Measurements from ENCODE around the gene KIF3B.
A peak's percentile ranks its signal among the peaks of the same experiment; 100 is the strongest.
"Not testable (repeated sequence)": the region's sequence is repeated elsewhere in the genome, so short reads cannot be mapped to it uniquely, and the experiment has no call there.

Gene KIF3B

DNA sequence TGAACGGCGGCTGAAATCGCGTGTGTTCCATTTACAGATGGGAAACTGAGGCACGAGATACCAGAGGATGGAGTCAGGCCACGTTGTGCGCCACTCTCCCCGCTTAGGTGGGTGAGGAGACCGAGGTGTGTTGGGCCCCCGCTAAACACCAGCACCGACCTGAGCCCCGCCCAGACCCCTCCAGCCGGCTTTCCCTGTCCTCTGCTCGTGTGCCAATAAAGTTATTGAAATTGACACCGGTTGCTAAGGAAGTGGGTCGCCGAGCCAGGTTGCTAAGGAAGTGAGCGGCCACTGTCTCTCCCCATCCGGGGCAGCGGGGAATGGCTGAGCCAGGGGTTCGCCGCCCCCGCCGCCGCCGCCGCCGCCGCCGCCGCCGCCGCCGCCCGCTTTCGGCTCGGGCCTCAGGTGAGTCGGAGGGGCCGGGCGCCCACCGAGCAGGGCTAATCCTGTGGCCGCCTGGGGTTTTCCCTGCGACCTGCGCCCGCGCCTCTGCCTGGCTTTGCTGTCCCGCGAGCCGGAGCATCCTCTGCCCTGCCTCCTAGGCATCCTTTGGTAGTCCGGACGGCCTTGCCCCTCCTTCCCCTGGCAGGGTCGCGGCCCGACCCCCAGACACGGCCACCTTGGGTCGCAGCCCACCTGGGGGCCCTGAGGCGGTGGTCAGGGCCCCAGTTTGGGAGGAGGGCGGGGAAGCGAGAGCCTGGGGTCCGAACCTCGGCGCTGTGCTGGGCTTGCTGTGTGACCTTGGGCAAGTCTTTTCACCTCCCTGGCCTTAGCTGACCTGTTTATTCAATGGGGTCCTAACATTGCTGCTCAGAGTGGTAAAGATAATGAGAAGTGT lies at the start of gene KIF3B:
TSS of gene KIF3B (plus strand) at position 291 of the 838 bp plus-strand sequence. CDS start 32,127 bp downstream, outside the sequence.
- peak; percentile 80 for DNase-seq

DNA sequence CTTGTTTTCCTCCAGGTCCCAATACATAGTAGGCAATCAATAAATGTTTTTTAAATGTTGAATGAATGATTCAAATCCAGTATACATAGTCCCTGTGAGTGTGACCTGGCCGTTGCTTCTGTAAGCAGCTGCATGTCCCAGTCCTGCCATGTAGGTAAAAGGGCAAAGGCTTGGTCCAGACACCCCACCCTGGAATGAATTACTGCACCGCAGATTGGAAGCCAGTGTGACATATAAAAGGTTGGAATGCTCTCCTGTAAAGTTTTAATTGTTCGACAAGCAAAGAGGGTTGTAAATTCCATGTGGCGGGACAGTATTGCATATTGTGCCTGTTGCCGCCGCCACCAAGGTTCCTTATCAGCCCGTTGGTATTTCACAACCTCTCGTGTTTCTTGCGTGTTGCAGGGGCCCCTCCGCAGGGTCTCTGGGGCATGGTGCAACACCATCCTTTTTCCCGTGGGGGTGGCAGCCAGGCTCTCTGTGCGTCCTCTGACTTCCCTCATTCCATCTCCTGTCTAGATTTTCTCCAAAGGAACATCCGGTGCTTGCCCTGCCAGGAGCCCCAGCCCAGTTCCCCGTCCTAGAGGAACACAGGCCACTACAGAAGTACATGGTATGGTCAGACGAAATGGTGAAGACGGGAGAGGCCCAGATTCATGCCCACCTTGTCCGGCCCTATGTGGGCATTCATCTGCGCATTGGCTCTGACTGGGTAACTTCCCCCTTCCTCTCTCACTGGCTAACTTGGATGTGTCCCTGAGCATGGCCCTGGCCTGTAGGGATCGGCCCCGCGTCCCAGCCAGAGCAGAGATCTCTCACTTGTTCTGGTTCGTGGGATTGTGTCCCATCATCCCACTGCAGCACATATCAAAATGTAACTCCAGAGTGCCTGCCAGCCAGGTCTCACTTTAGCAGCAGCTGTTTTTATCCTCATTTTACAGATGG lies 49.4 kb upstream of the KIF3B start:
- DNase-seq = no peak

- no peak for DNase-seq
Measured at GRCh38 chr20:32229251-32229747, 48.2 kb upstream of the KIF3B start.

DNA sequence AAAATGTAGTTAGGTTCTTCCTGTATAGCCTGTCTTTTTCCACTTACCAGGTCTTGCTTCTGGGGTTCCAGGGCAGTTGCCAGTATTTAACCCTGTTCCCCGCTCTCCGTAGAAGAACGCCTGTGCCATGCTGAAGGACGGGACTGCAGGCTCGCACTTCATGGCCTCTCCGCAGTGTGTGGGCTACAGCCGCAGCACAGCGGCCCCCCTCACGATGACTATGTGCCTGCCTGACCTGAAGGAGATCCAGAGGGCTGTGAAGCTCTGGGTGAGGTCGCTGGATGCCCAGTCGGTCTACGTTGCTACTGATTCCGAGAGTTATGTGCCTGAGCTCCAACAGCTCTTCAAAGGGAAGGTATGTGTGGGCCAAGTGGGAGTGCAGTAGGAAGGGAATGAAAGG lies 46.7 kb upstream of the KIF3B start:
- DNase-seq = no peak

DNA sequence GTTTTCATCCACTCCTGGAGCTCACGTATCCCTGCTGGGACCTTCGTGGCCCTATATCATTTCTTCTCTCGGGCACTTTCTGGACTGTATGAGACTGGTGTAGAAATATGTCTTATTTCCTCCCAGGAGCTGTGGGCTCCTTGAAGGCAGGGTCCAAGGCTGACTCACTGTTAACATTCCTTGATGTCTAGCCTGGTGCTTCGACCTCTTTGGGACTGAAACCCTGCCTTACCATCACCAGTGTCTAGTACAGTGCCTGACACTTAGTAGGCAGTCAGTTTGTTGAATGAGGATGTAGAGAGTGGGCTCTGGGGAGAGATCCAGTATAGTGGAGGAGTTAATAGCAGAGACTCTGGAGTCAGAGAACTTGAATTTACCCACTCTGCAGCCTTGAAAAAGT lies 46.2 kb upstream of the KIF3B start:
- no peak for DNase-seq

DNA sequence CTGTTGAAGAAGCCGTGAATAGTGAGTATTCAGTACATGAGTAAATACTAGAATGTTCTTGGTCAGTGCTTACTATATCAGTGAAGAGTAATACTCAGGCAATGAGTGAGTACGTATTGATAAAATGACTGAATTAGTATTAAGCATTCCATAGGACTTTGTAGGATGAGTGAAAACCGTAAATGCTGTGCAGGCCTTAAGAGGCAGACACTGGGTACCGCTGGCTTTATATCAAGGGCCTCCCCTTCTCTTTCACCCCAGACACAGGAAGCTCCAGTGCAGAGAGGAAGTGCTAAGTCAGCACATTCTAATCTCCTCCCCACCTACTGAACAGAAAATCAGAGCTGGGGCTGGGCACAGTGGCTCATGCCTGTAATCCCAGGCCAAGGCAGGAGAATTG lies 45.6 kb upstream of the KIF3B start:
- peak; percentile 29 for DNase-seq

DNA sequence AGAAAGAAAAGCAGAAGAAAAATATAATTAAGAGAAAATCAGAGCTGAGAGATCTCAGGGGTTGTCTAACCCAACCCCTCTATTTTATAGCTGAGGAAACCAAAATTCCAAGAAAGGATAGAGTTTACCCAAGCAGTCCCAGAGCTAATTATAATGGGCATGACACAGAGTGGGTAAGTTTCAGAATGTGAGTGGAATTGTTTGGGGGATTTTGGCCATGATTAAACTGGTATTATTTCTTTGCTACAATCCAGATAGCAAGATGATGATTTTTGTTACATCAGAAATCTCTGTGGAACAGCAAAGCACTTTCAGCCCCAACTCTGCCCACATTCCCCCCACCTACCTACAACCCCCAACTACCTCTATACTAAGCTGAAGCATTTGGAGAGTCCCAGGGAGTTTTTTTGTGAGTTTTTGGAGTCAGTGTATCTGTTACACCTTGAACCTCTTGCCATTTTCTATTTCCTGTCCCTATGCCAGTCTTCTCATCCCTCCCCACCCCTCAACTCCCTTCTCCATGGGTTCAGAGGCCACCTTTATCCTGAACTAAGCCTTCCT lies 45.0 kb upstream of the KIF3B start:
- no peak for DNase-seq

DNA sequence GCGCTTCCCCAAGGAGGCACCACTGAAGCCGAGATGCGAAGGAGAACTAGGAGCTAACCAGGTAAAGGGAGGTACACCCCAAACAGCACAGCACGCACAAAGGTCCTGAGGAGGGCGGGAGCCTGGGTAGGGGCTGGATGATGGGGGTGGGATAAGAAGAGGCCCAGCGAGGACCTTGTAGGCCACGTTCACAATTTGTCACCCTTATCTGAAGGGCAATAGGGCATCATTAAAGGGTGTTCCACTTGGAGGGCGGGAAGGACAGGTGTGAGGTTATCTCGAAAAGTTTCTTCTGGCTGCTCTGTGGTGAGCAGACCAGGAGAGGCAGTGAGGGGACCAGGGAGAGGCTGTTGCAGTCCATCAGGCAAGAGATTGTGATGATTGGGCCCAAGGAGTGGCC lies 44.2 kb upstream of the KIF3B start:
- DNase-seq = no peak

DNA sequence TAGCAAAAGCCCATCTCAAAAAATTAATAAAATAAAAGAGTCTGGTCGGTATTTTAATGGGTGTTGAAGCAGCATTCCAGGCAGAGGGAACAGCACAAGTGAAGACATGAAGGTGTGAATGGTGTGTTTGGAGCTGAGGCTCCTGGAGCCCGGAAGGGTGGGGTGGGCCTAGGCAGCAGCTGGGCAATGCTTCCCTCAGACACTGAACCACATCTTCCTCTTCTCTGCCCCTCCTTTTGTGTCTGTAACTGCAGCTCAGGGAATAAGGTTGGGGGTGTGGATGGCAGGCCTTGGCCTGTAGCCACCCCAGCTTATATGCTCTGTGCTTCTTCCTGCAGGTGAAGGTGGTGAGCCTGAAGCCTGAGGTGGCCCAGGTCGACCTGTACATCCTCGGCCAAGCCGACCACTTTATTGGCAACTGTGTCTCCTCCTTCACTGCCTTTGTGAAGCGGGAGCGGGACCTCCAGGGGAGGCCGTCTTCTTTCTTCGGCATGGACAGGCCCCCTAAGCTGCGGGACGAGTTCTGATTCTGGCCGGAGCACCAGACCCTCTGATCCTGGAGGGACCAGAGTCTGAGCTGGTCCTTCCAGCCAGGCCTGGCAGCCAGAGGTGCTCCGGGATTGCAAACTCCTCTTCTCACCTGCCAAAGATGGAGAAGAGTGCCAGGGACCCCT lies 43.2 kb upstream of the KIF3B start:
- DNase-seq = no peak

DNA sequence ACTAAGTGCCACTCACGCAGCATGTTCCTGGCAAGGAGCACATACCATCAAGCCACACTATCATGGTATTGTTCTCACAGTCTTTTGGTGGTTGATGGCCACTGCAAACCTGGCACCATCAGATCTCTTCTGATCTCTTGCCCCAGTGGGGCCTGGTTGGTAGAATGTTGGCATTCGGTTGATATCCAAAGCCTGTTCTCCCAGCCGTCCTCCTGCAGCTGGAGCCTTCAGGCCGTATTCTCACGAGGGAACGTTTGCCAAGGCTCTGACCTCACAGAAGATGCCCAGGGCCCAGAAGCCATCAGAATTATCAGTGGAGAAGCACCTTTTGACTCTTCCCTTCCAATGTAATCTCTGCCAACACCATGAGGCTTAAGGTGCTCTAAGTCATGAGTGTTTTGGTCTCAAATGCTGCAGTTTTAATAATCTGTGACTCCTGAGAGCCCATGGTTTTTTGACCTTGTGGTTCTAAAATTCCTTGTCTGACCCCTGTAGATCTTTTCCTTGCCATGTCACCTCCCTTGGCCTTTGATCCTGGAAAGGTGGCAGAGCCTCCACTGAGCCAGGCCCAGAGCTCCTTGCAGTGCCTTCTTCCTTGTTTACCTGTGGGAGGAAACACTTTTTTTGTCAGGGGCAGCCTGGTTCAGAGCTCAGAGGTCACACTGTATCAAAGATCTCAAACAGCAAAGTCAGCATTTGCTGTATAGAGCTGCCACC lies 42.0 kb upstream of the KIF3B start:
- DNase-seq = no peak

DNA sequence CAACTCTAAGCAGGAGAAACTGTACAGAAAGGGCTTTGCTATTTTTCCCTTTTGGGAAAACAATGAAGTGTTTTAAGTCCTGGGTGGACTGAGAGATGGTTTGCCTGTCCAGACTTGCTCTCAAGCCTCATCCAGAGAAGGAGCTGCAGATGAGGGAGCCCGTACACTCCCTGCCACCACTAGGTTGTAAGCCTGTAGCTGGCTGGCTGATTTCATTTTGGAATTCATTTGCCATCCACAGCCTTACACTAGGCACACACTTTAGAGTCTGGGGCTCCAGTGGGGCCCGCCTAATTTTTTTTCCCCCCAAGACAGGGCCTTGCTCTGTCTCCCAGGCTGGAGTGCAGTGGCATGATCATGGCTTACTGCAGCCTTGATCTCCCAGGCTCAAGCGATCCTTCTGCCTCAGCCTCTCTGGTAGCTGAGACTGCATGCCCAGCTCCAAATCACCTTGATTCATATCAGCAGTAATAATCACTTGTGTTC lies 41.4 kb upstream of the KIF3B start:
- DNase-seq = no peak

- no peak for DNase-seq
Measured at GRCh38 chr20:32236819-32237218, 40.6 kb upstream of the KIF3B start.

DNA sequence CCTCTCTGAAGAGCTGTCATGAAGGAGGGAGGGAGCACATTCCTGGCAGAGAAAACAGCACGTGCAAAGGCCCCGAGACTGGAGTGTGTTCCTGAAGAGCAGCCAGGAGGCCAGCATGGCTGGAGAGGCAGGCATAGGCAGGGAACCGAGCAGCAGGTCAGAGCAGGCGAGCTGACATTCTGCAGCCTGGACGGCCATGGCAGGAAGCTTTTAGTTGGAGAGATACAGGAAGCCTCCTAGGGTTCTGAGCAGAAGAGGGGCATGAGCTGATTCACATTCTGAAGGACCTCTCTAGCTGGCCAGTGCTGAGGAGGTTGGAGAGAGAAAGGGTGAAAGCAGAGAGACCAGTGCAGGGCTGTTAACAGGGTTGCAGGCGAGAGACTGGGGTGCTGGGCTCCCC lies 40.0 kb upstream of the KIF3B start:
- DNase-seq = no peak

- DNase-seq = no peak
Measured at GRCh38 chr20:32238483-32239425, 38.7 kb upstream of the KIF3B start.

DNA sequence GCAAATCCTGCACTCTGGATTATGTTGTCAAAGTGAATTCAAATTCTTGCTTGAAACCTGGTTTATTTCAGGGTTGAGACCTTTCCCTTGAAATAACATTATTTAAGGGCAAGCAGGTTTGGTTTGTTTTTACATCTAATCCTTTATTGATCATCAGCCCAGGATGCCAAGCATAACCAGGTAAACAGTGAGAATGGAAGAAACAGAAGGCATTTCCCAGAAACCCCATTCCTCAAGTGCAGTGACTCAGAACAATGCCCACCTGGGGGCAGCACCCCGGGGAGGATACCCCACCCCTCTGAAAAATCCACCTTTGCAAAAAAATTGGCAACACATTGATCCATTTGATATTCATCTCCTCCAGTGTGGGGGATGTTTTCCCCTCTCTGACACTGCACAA lies 37.2 kb upstream of the KIF3B start:
- DNase-seq = no peak

- DNase-seq = no peak
Measured at GRCh38 chr20:32241807-32242206, 35.6 kb upstream of the KIF3B start.

GRCh38 chr20:32244150-32244823 lies 33.2 kb upstream of the KIF3B start:
- no peak for DNase-seq

- DNase-seq = no peak
Measured at GRCh38 chr20:32244959-32245358, 32.5 kb upstream of the KIF3B start.

- DNase-seq = not testable (repeated sequence)
Measured at GRCh38 chr20:32246208-32246607, 31.2 kb upstream of the KIF3B start.

DNA sequence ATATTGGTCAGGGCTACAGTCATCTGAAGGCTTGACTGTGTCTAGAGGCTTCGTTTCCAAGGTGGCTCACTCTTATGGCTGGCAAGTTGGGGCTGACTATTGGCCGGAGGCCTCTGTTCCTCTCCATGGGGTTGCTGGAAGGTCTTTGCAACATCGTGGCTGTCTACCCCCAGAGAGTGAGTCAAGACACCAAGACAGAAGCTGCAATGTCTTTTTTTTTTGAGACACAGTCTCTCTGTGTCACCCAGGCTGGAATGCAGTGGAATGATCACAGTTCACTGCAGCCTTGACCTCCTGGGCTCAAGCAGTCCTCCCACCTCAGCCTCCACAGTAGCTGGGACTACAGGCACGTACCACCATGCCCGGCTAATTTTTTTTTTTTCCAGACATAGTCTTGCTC lies 29.4 kb upstream of the KIF3B start:
- DNase-seq = no peak

Measured in activated T-cell treated with anti-CD3 and anti-CD28 coated beads, Interleukin-2, amount 50 U/mL, for 1 hour (primary cell).